Ectodermal cell (in vitro differentiated cells): ENCODE measurements around the gene KISS1R.
A peak's percentile ranks its signal among the peaks of the same experiment; 100 is the strongest.
"Not testable (repeated sequence)": the region's sequence is repeated elsewhere in the genome, so short reads cannot be mapped to it uniquely, and the experiment has no call there.

Source experiments
- H3K27ac ChIP-seq: 2 replicates; pipeline ENCODE4 v1.7.0; 2013; ENCODE audit warnings: mild to moderate bottlenecking, low read depth, low read length; ENCODE audit not compliant: insufficient read depth, poor library complexity, severe bottlenecking
- H3K27me3 ChIP-seq: 2 replicates; pipeline ENCODE4 v1.7.0; 2013; ENCODE audit warnings: mild to moderate bottlenecking, low read length; ENCODE audit not compliant: insufficient read depth, control insufficient read depth, poor library complexity, severe bottlenecking
- H3K36me3 ChIP-seq: one replicate; pipeline ENCODE4 v1.7.0; 2013; ENCODE audit warnings: low read length; ENCODE audit not compliant: control insufficient read depth, insufficient read depth
- H3K4me1 ChIP-seq: one replicate; pipeline ENCODE4 v1.7.0; 2013; ENCODE audit warnings: low read length; ENCODE audit not compliant: control insufficient read depth, insufficient read depth
- H3K4me3 ChIP-seq: 2 replicates; pipeline ENCODE4 v1.7.0; 2013; ENCODE audit warnings: low read depth, low read length, control low read depth; ENCODE audit not compliant: insufficient read depth
- H3K9me3 ChIP-seq: 2 replicates; pipeline ENCODE4 v1.7.0; 2013; ENCODE audit warnings: mild to moderate bottlenecking, low read length, moderate library complexity; ENCODE audit not compliant: control insufficient read depth
- WGBS, 2 experiments: methylation state at CpG; one replicate each; pipeline ENCODE4 v1.1.7; 2013; ENCODE audit warnings: missing lambda C conversion rate in 2 of 2; 5-methylcytosine and 5-hydroxymethylcytosine counted together

KISS1R gene

GRCh38 chr19:955803-956765 is 39.0 kb downstream of the KISS1R start:
- Histone ChIP-seq H3K4me3 (no peak overlapping the region), H3K36me3 (no peaks in the 10 kb centered on the region), H3K27me3 (no peaks in the 10 kb centered on the region), H3K4me1 (peaks cover 59% of the 10 kb centered on the region), H3K27ac (peak overlapping the region; percentile 82), H3K9me3 (no peaks in the 10 kb centered on the region)
- WGBS, 2 experiments, result 67% methylated on average over 55 of the region's 55 CpGs

GRCh38 chr19:956766-957440 is 39.8 kb downstream of the KISS1R start:
- H3K4me3 ChIP-seq, result no peak overlapping the region
- WGBS, 2 experiments, result 33 to 35% methylated on average over 27 of the region's 27 CpGs
- no peaks in the 10 kb centered on the region for H3K9me3 ChIP-seq
- H3K4me1 ChIP-seq, result peaks cover 59% of the 10 kb centered on the region
- H3K27me3 ChIP-seq, result no peaks in the 10 kb centered on the region
- no peaks in the 10 kb centered on the region for H3K36me3 ChIP-seq
- H3K27ac ChIP-seq, result peak overlapping the region; percentile 82

- not testable (repeated sequence) for H3K9me3 ChIP-seq, H3K27me3 ChIP-seq, H3K36me3 ChIP-seq, H3K4me3 ChIP-seq
- 92 to 93% methylated on average over 9 of the region's 9 CpGs for WGBS, 2 experiments
- peak overlapping the region; percentile 82 for H3K27ac ChIP-seq
- peaks cover 57% of the 10 kb centered on the region for H3K4me1 ChIP-seq
These were observed 40.4 kb downstream of the KISS1R start for GRCh38 chr19:957578-957977.

- Histone ChIP-seq H3K9me3 (no peaks in the 10 kb centered on the region), H3K27ac (no peak overlapping the region), H3K27me3 (no peaks in the 10 kb centered on the region), H3K36me3 (peaks cover 3% of the 10 kb centered on the region), H3K4me1 (peaks cover 41% of the 10 kb centered on the region), H3K4me3 (no peak overlapping the region)
- 94 to 95% methylated on average over 36 of the region's 36 CpGs for WGBS, 2 experiments
These were observed 42.1 kb downstream of the KISS1R start for GRCh38 chr19:958967-959855.

GRCh38 chr19:960020-960419 is 42.9 kb downstream of the KISS1R start:
- no peaks in the 10 kb centered on the region for H3K9me3 ChIP-seq
- H3K4me1 ChIP-seq, result peaks cover 33% of the 10 kb centered on the region
- H3K27me3 ChIP-seq, result no peaks in the 10 kb centered on the region
- H3K36me3 ChIP-seq, result peaks cover 11% of the 10 kb centered on the region
- H3K4me3 ChIP-seq, result no peak overlapping the region
- H3K27ac ChIP-seq, result no peak overlapping the region
- 62 to 64% methylated on average over 12 of the region's 12 CpGs for WGBS, 2 experiments

GRCh38 chr19:960601-960938 is 43.4 kb downstream of the KISS1R start:
- H3K4me1 ChIP-seq, result peaks cover 27% of the 10 kb centered on the region
- no peak overlapping the region for H3K27ac ChIP-seq
- no peak overlapping the region for H3K4me3 ChIP-seq
- 92 to 94% methylated on average over 8 of the region's 8 CpGs for WGBS, 2 experiments
- peaks cover 17% of the 10 kb centered on the region for H3K36me3 ChIP-seq
- no peaks in the 10 kb centered on the region for H3K27me3 ChIP-seq
- no peaks in the 10 kb centered on the region for H3K9me3 ChIP-seq

GRCh38 chr19:961866-962620 is 44.9 kb downstream of the KISS1R start:
- WGBS, 2 experiments, result 80 to 81% methylated on average over 14 of the region's 14 CpGs
- Histone ChIP-seq H3K9me3 (no peaks in the 10 kb centered on the region), H3K36me3 (peaks cover 29% of the 10 kb centered on the region), H3K27ac (no peak overlapping the region), H3K4me1 (peaks cover 18% of the 10 kb centered on the region), H3K27me3 (no peaks in the 10 kb centered on the region), H3K4me3 (no peak overlapping the region)

- H3K9me3 ChIP-seq, result no peaks in the 10 kb centered on the region
- peaks cover 35% of the 10 kb centered on the region for H3K36me3 ChIP-seq
- no peak overlapping the region for H3K4me3 ChIP-seq
- no peaks in the 10 kb centered on the region for H3K27me3 ChIP-seq
- H3K4me1 ChIP-seq, result peaks cover 14% of the 10 kb centered on the region
- WGBS, 2 experiments, result 90% methylated on average over 31 of the region's 31 CpGs
- H3K27ac ChIP-seq, result no peak overlapping the region
These were observed 45.7 kb downstream of the KISS1R start for GRCh38 chr19:962683-963400.

- no peak overlapping the region for H3K27ac ChIP-seq
- H3K9me3 ChIP-seq, result no peaks in the 10 kb centered on the region
- peaks cover 39% of the 10 kb centered on the region for H3K36me3 ChIP-seq
- H3K27me3 ChIP-seq, result no peaks in the 10 kb centered on the region
- peaks cover 14% of the 10 kb centered on the region for H3K4me1 ChIP-seq
- 83 to 85% methylated on average over 11 of the region's 11 CpGs for WGBS, 2 experiments
- no peak overlapping the region for H3K4me3 ChIP-seq
These were observed 46.4 kb downstream of the KISS1R start for GRCh38 chr19:963486-963951.
